ENCODE results near the gene ZNF117. TPM values are rescaled to one million over a fixed set of nuclear protein-coding genes. Genes with fewer than 3 reads are reported as not detected.

ZNF117 gene
- total and polyA plus RNA-seq, 9 of the 15 experiments (the other 6 are each of a cell fraction or from before 2014, with no cell fraction given): 2.5 to 18.9 (median 14.1) TPM

DNA sequence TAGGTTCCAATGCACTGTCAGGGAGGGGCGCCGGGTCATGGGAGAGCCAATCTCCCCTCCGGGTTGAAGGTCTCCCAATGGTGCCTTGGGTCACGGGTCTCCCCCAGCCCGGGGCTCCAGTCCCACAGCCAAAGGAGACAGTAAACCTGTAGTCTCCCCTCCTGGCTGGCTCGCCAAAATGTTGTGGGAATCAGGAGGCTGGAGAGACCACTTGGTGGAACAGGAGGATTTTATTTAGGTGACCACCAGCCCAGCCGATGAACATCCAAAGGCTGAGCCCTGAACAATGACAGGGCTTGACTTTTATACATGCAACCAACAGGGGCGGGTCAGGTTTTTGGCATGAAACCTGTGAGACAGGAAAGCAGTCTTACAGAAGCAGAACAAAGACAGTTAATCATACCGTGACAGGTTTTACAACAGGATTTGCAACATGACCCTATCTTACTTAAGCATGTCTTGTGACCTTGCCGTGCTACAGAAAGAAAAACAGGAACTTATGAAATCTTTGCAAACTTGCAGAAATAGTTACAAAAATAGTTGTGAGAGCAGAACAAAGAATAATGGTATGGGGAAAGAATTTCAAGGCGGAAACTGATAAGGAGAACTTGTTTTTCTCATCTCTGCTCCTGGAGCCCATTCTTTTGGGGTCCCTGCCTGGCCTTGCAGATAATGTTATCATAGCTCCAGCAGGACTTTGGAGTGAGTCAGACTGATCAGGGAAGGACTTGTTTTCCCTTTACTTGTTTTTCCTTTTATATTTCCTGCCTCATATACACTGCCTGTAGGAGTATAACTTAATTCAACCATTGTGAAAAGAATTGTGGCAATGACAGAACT, 8.5 kb upstream of the ZNF117 start (continued):
- TF ChIP-seq ZBTB9 (CRISPR knock-in tag; IDR thresholded peaks at IDR 0.05): 0 out of 2 replicates have a peak, but pooled peaks have one; percentile 56
- TF ChIP-seq, protein P1, sequence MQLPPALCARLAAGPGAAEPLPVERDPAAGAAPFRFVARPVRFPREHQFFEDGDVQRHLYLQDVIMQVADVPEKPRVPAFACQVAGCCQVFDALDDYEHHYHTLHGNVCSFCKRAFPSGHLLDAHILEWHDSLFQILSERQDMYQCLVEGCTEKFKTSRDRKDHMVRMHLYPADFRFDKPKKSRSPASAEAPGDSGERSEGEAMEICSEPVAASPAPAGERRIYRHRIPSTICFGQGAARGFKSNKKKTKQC (CRISPR knock-in tag; IDR thresholded peaks at IDR 0.05): no peak
- TF ChIP-seq SNRNP70 (optimal IDR thresholded peaks at IDR 0.05; ENCODE audit: low read depth, low read length): no peak
- peak; percentile 57 to 87; a peak in 3 of 4 replicates for TF ChIP-seq RCOR1 (IDR thresholded peaks at IDR 0.05; ENCODE audit: borderline replicate concordance in 1 of 2, low read depth in 2 of 2, low read length in 2 of 2)
- no peak for TF ChIP-seq ZNF707 (CRISPR knock-in tag; conservative IDR thresholded peaks at IDR 0.05)
- no peak for TF ChIP-seq E2F4 (CRISPR knock-in tag; IDR thresholded peaks at IDR 0.05; ENCODE audit: low read depth)
- TF ChIP-seq AFF1 (IDR thresholded peaks at IDR 0.05; ENCODE audit: low read depth in 1 of 2, partially characterized antibody in 2 of 2): peak; percentile 76 to 99
- peak; percentile 100 for TF ChIP-seq SOX6 (IDR thresholded peaks at IDR 0.05)
- TF ChIP-seq, protein P2, sequence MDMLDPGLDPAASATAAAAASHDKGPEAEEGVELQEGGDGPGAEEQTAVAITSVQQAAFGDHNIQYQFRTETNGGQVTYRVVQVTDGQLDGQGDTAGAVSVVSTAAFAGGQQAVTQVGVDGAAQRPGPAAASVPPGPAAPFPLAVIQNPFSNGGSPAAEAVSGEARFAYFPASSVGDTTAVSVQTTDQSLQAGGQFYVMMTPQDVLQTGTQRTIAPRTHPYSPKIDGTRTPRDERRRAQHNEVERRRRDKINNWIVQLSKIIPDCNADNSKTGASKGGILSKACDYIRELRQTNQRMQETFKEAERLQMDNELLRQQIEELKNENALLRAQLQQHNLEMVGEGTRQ (CRISPR knock-in tag; IDR thresholded peaks at IDR 0.05): no peak
- no peak for TF ChIP-seq ZNF12 (CRISPR knock-in tag; IDR thresholded peaks at IDR 0.05)
- TF ChIP-seq CXXC5 (CRISPR knock-in tag; IDR thresholded peaks at IDR 0.05): peak; percentile 90
- TF ChIP-seq ZNF175 (CRISPR knock-in tag; IDR thresholded peaks at IDR 0.05; ENCODE audit: low read depth): peak; percentile 79
- peak; percentile 96 to 97; a peak in 3 of 4 replicates for TF ChIP-seq ARNT (IDR thresholded peaks at IDR 0.05)
- TF ChIP-seq NBN (IDR thresholded peaks at IDR 0.05; ENCODE audit: low read depth): peak; percentile 94
- peak; percentile 87 for TF ChIP-seq ZNF766 (CRISPR knock-in tag; conservative IDR thresholded peaks at IDR 0.05)
- no peak for TF ChIP-seq KAT8 (IDR thresholded peaks at IDR 0.05; ENCODE audit: low read depth)
- TF ChIP-seq HCFC1 (IDR thresholded peaks at IDR 0.05; ENCODE audit: low read depth, low read length): 0 out of 2 replicates have a peak, but pooled peaks have one; percentile 24
- TF ChIP-seq DMBX1 (CRISPR knock-in tag; IDR thresholded peaks at IDR 0.05; ENCODE audit: borderline replicate concordance): peak; percentile 90
- peak; percentile 79 for TF ChIP-seq CTBP1 (IDR thresholded peaks at IDR 0.05; ENCODE audit: borderline replicate concordance)
- TF ChIP-seq ZNF354B (CRISPR knock-in tag; IDR thresholded peaks at IDR 0.05): 0 out of 2 replicates have a peak, but pooled peaks have one; percentile 11

Measured in K562 (cell line).